Stimulated activated naive CD4-positive, alpha-beta T cell treated with Interleukin-2 at 50 U/mL for 16 hours (primary cell): ENCODE results near the gene ACTL8.

Source experiments
- DNase-seq: peaks from one replicate; lab custom pipeline; 2025; lab: John Stamatoyannopoulos, UW

The ACTL8 gene, protein sequence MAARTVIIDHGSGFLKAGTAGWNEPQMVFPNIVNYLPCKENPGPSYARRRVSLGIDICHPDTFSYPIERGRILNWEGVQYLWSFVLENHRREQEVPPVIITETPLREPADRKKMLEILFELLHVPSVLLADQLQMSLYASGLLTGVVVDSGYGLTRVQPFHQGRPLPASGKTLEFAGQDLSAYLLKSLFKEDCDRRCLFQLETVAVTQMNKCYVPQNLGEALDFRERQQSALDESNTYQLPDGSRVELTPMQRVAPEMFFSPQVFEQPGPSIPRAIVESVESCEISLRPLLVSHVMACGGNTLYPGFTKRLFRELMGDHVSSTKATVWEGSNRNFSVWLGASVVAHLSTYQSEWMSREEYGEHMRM

DNA sequence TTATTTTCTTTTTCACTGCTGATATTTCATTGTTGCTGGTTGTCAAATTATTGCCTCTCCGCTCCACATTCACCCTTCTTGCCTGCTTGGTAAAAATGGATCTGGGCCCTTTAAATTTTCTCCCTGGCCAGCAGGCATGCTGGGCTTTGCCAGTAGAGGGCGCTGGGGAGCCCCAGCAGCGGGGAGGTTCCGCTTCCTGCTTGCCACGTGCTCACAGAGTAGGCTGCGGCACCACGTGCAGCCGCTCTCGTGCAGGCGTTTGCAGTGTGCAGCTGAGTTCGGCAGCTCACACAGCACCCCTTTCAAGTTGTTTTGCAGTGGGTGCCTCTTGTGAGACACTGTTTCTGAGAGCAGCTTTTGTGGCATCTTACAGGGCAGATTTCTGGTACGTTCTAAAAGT is at the start of gene ACTL8:
Gene ACTL8 (plus strand): TSS at position 214 of the 400 bp plus-strand sequence. CDS start 67,676 bp downstream, outside the sequence.
- DNase-seq, result no peak

DNA sequence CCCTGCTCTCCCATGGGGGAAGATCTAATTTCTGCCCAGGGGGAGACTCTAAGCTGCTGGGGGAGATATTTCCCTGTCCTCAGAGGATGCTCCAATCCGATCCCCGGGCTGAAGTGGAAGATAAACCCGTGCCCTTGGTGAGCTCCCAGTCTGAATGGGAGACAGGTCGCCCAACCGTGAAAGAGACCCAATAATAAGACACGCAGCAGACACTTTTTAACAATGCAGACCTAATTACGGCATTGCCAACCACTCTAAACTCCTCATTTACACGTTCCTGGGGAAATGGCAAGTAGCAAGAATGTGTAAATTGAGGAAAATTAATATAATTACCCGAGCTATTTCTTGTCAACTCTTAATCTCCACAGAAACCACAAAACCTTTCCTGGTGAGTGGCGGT is 48.7 kb upstream of the ACTL8 start:
- DNase-seq, result no peak

DNA sequence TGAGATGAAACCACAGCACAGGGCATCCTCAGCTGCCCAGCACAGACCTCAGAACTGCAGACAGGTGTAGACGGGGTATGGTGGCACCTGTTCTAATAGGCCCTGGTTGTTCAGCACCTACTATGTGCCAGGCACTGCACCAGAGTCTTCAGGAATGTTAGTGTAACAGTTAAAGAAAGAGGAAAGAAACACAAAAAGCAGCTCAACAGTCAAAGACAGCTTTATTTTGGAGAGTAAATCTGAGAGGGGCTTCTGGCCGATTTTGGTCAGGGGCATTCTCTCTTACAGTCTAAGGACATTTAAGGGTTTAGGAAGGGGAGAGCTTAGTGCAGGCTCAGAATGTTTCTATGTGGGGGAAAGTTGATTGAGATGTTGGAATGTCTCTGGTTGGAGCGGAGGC is 45.2 kb upstream of the ACTL8 start:
- no peak for DNase-seq

DNA sequence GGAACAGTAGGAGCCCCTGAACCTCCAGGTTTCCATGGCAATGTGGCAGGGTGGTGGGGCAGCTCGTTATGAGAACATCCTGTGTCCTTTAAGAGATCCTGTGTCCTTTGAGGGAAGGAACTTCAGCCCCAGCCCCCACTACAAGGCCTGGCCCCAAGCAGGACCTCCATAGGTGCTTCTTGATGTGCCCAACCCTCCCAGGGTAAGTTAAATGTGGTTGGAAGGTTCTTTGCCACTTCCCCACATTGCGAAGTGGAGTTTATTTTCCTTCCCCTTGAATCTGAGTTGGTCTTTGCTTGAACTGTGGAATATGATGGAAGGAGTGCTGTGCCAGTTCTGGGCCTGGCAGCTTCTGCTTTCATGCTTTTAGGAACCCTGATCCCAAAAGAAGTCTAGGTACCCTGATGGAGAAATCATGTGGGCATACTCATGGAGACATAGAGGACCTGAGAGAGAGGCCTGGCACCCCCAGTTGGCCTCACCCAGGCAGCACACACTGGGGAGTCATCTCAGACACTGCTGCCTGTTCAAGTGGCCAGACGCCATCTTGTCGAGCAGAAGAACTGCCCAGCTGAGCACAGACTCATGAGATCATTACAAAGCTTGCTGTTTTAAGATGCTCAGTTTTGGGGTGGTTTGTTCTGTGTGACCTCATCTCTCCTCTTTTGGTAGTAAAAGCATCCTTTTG is 44.1 kb upstream of the ACTL8 start:
- DNase-seq, result no peak

DNA sequence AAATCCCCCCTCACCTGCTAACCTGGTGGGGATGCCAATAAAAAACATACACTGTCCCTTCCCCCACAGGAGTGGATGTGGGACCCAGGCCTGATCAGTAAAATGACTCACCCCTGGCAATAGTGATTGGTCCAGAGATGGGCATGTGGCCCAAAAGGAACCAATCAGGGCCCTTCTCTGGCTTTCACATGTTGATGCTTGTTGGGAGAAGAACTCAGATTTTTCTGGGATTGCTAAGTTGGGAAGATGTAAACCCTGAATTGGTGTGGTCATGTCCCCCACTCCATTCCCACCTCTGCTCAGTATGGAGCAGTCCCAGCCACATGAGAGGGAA is 43.6 kb upstream of the ACTL8 start:
- DNase-seq, result no peak

DNA sequence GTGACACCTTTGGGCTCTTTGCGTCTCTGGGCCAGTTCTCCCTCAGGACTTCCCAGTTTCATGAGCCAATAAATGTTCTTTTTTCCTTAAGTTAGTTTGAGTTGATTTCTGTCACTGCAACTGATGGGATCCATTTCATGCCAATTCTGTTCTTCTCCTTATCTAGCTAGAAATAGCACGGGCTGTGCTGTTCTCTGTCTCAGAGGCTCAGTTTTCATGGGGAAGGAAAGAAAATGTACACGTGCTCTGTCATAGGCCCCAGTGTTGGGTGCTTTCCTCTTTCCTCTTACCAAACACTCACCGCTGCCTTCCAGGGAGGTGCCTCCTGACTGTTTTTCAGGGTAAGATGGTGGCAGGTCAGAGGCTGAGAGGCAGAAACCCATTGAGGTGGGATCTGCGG is 43.2 kb upstream of the ACTL8 start:
- DNase-seq, result no peak

DNA sequence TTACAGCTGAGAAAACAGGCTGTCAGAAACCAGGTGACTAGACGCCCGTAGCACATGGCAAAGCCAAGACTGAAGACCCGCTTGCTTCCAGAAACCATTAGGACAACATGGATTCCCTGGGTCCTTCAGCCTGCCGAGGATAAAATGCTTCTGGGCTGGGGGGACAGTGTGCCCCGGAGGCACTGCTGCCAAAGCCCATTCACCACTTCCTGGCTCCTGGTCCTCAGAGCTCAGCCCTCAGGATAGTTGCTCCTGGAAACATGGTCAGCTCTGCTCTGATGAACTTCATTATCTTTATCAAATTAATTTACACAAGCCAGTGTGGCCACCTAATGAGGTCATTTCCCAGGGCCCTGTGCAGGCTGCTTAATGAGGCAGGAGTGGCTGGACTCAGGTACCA is 41.1 kb upstream of the ACTL8 start:
- no peak for DNase-seq

DNA sequence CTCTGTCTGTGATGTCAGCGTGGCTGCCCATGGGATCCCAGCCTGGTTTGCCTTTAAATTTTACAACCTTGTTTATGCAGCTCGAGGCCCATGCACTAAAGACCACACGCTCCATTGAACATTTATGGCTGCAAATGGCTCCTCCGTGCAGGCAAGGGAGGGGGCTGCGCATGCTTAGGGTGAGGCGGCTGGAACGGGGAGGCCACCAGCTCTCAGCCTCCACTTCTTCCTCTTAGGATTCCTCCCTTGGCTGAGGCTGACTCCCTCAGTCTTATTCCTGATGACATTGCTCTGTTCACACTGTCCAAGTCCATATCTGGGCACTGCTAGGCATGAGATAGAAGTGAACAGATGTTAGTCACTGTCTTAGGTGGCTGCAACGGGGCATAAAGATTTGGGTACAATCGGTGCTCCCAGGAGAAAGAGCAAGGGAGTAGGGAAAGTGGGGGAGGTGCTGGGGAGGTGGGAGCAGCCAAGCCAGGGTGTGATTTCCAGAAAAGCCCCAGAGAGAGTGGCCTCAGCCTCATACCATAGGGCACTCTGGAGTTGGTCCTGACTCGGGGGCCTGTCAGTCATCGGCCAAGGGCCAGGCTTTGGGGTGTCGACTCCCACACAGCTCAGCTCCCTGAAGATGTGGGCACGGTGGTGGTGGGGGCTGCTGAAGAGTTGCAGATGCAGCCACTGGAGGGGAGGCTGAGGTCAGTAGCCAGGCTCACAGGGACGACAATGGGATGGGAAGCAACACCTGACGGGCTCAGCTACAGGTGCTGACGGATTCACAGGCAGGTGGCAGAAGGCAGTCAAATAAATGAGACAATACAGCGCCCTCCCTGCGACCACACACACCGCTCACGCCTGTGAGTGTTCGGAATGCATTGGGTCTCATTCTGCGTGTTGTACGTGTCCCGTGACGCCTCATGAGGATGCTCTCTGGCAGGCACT is 37.3 kb upstream of the ACTL8 start:
- DNase-seq, result no peak

DNA sequence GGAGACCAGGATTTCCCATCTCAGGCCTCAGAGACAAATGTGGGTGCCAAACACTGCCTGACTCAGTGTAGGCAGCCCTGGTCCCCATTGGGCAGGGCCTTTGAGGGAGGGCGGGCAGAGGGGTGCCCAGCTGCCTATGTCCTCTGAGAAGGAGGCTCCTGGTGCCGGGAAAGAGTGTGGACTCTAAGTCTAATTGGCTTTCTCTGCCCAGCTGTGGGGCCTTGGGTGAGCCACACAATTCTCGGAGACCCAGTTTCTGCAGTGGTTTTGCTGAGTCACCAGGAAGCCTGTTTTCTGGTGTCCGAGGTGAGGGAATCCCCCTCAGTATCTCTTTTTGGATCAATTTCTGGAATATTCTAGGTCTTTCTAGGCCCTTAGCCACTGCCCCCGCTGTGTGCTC is 35.3 kb upstream of the ACTL8 start:
- DNase-seq, result no peak

DNA sequence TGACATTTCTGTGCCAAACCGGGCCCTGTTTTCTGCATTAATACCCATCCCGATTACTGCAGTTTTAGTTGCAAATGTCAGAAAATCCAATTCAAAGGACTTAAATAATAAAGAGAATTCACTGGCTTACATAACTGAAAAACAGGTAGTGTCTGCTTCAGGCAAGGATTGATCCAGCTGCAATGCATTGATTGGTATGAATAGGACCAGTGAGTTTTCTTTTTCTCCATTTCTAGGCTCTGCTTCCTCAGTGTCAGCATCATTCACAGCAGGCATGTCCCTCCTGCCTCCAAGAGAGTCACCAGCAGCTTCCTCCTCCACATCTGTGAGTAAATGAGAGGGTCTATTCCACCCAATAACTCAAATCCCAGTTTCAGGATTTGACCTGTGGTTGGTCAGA is 33.7 kb upstream of the ACTL8 start:
- DNase-seq, result no peak

DNA sequence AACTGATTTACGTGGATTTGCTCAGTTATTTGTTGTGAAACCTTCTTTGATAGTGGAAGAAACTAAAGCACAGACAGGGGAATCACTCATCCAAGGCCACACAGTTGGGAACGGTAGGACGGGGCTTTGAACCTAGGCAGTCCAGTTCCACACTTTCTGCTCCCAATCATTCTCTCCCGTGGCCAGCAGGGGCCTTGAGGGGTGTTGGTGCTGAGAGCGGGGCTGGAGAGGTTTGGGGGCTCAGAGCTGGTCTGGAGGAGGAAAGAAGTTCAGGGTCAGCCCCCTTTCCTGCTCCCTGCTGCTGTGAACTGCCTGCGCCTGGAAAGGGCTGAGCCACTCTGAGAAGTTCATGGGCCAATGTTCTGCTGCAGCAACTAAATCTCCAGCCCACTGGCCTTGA is 31.4 kb upstream of the ACTL8 start:
- no peak for DNase-seq

DNA sequence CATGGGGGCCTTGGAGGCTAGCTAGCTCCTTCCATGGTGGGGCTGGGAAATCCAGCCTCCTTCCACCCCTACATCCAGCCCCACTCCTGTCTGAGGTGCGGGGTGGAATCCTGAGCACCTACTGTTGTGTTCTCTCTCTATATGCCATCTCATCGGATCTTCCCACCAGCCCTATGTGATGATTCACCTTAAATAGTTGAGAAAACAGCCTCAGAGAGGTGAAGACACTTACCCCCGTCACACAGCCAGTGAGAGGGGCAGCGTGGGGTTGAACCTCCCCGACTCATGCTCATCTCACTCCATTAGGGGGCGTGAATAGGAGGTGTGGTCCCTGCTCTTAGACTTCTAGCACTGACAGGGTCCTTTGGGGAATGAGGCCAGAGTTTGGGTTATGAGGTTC is 31.0 kb upstream of the ACTL8 start:
- DNase-seq, result no peak

DNA sequence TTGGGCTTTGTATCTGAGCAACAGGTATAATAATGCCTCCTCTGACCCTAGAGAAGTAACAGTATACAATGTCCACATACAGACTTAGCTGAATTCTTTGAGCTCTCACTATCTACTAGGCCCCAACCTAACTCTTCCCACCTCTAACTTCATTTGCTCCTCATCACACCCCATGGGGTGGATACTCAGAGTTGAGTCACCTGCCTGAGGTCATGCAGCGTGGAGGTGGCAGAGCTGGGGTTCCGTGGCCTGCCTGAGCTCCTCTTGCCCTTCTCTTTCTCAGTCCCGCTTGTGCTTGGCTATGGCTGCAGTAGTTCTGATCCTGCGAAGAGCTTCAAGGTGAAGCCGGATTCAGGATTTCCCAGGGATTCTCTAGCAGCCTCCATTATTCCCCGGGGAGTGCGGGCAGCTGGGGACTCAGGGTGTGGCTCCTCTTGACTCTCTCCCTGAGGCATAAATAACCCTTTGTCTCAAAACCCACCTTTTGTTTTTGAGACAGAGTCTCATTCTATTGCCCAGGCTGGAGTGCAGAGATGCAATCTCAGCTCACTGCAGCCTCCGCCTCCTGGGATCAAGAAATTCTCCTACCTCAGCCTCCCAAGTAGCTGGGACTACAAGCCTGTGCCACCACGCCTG is 29.9 kb upstream of the ACTL8 start:
- DNase-seq, result no peak

DNA sequence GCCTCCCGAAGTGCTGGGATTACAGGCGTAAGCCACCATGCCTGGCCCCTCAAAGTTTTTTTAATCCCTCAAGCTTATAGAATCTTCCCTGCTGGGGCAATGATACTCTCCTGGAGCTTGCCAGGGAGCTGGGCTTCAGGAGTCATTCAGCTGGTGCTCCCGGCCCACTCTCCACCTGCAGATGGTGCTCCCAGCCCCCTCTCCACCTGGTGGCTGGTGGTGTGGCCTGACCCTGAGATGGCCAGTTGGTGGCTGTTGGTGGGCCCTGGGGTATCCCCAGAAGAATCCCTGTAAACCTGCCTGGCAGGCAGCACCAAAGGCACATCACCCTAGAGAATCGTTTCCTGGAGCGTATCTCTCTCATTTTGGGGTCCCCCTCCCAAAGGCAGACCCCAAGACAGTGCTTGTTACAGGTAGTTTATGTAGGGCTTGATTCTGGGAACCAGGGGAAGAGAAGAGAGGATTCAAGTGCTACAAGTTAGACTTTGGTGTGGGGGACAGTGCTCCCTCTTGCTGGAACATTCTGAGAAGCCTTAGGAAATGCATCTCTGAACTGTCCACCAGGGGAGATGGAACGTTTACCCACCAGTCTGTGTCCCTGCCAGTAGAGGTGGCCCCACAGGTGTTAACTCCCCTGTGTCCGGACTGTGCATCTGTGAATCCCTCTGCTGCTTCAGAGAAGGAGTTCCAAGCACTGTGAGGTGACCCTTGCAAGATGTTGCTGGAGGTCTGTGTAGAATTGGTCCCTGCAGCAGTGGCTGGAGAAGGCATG is 29.1 kb upstream of the ACTL8 start:
- DNase-seq, result no peak

DNA sequence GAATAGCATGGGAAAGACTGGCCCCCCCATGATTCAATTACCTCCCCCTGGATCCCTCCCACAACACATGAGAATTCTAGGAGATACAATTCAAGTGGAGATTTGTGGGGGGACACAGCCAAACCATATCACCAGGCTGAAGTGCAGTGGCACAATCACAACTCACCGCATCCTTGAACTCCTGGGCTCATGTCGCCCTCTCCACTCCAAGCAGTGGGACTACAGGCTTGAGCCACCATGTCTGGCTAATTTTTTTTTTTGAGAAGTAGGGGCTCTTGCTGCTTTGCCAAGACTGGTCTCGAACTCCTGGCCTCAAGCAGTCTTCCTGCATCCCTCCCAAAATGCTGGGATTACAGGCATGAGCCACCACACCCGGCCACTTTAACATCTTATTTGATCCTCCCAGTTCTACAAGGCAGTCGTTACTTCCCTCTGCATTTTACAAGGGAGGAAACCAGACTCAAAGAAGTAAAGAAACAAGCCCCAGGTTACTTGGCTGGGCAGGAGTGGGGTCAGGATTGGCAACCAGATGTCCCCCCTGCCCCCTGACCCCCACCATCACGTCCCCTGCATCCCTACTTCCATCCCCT is 26.9 kb upstream of the ACTL8 start:
- DNase-seq, result no peak

DNA sequence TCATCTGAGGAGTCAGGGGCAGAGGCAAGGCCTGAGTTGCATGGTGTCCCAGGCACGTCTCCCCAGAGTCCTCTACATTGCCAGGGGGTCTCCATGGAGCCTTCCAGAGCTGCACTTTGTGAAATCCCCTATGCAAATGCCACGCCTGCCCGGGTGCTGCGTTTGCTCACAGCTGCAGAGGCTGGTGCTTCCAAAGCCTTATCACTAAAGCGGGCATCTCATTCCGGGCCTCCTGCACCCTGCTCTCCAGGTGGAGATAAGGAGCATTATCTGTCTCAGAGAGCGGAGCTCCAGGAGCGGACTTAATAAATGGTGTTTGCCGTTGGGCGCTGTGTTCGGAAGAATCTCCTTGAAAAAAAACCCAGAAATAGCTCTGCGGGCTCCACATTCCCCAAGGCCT is 25.9 kb upstream of the ACTL8 start:
- DNase-seq, result no peak

DNA sequence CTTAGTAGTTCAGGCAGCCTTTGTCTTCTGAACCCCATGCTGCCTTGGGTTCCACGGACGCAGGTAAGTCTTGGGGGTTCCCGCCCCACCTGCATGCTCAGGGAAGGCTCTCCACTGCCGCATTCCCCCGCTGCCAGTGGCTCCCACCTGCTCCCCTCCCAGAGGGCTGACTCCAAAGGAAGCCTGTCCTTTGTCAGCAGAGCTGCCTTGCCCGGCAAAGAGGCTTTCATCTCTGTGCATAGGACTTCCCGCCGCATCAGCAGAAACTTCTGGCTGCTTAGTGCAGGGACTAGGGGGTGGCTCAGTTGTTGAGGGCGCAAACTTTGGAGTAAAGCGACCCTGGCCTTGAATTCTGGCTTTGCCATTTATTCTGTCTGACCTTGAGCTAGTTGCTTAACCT is 25.2 kb upstream of the ACTL8 start:
- DNase-seq, result no peak

DNA sequence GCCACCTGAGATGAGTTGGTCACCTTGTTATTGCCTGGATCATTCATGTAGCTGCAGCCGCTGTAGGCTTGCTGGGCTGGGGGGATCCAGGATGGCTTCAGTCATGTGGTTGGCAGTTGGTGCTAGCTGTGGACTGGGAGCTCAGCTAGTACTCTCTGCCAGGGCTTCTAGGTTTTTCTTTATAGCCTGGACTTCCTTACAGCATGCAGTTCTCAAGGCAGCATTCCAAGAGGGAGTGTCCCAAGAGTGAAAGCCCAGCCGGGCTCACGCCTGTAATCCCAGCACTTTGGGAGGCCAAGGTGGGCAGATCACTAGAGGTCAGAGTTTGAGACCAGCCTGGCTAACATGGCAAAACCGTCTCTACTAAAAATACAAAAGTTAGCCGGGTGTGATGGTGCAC is 23.7 kb upstream of the ACTL8 start:
- DNase-seq, result no peak

DNA sequence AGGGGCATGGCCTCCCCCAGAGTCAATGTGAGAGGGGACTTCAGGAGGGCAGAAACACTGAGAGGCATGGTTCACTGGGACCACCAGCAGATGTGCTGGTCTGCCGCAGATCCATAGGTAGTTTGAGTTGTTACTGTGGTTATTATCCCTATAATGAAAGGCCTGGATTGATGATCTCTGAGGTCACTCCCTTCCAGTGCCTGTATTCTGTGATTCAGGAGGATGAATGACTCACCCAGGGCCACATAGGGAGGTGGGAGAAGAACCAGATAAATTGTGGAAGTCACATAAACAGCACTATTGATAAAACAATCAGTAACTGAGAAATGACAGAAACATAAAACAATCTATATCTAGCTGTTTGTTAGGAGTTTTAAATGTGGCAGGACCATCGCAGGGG is 22.7 kb upstream of the ACTL8 start:
- DNase-seq, result no peak

DNA sequence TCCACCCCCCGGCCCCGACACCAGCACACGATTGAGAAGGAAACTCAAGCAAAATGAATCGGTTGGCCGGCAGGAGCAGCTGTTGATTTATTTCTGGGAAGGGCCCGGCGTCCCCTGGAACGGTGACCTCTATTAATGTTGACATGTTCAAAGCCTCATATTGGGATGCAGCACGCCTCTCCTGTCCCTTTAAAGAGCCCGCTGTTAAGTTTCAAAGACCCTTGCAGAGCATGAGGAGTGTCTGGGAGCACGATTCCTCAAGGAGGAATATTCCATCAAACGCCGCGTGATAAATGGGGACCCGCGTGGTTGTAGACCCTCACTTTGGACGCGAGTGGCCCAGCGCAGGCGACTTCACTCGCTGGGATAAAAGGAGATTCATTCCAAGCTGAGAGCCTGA is 21.5 kb upstream of the ACTL8 start:
- no peak for DNase-seq

DNA sequence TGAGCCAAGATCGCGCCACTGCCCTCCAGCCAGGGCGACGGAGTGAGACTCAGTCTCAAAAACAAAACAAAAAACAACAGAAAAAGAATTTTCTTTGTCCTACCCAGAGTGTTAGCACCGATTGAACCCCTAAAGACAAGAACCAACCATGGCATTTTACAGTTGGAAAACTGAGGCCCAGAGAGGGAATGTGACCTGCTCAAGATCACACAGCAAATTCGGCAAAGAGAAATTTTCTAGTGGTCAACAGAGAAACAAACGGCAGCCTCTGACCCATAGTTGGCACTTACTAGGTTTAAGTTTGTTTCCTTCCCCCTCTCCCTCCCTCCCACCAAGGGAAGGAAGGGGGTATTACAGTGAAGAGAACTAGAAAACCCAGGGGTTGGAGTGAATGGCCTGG is 20.5 kb upstream of the ACTL8 start:
- no peak for DNase-seq
